Activated CD4-positive, alpha-beta memory T cell treated with anti-CD3 and anti-CD28 coated beads, Interleukin-2, amount 10 ng/mL, durations not matched to agents 7 days and 5 days (primary cell): ENCODE measurements around the gene KCNF1. TPM values are rescaled to one million over a fixed set of nuclear protein-coding genes. Genes with fewer than 3 reads are reported as not detected.

ENCODE experiments used
- total RNA-seq, 2 experiments: library from RNA; stranded (reverse); gene quantifications; one replicate each; pipeline ENCODE4 v1.2.3, GENCODE V29; 2021

KCNF1 gene
- total RNA-seq, 2 experiments from 2014 or later, result not detected

Other genes with a start within 250 kb of the KCNF1 start
- 10 to 100 TPM; 19.5 to 21.9 TPM for gene NOL10, start 222.0 kb upstream of the KCNF1 start, total RNA-seq
- gene ATP6V1C2, start 190.3 kb upstream of the KCNF1 start, total RNA-seq, result not detected
- gene PDIA6, start 99.1 kb upstream of the KCNF1 start, total RNA-seq, result 100 to 1,000 TPM; 161 to 165 TPM
- gene SLC66A3, start 243.5 kb downstream of the KCNF1 start, total RNA-seq, result 10 to 100 TPM; 22.9 to 23.8 TPM